Measurements from ENCODE around the gene ZNF618. TPM values are rescaled to one million over a fixed set of nuclear protein-coding genes. Genes with fewer than 3 reads are reported as not detected.

Gene ZNF618
- polyA plus RNA-seq, 3 donors: 0.53 to 1.9 (median 0.78) TPM

GRCh38 chr9:113958556-113958955 is 82.4 kb downstream of the ZNF618 start:
- Histone ChIP-seq H3K27ac (ENCODE audit: low read depth in 1 of 2, low read length in 2 of 2) (no peak overlapping the region), H3K4me1 (ENCODE audit: control insufficient read depth in 1 of 2, insufficient read depth in 2 of 2, low read length in 2 of 2) (peaks cover 26 to 36% of the 10 kb centered on the region in 2 donors), H3K36me3 (replicated peaks in 1 of 2; ENCODE audit: control insufficient read depth in 1 of 2, insufficient read depth in 2 of 2, low read length in 2 of 2) (no peaks in the 10 kb centered on the region), H3K79me2 (ENCODE audit: insufficient read depth, low read length) (no peaks in the 10 kb centered on the region), H3K9me3 (replicated peaks in 1 of 2; ENCODE audit: control insufficient read depth in 1 of 2, insufficient read depth in 1 of 2, low read length in 2 of 2) (no peaks in the 10 kb centered on the region), H3K4me2 (replicated peaks; ENCODE audit: extremely low read depth, low read length, poor library complexity, severe bottlenecking) (no peak overlapping the region), H2AFZ (ENCODE audit: insufficient read depth, low read depth, low read length, poor library complexity, severe bottlenecking) (no peak overlapping the region), H3K4me3 (replicated peaks in 1 of 3; ENCODE audit: low read depth in 2 of 3, low read length in 3 of 3) (no peak overlapping the region), H4K20me1 (ENCODE audit: insufficient read depth, low read length) (no peaks in the 10 kb centered on the region), H3K27me3 (ENCODE audit: control insufficient read depth in 2 of 2, insufficient read depth in 2 of 2, low read length in 2 of 2) (no peaks in the 10 kb centered on the region), H3K9ac (ENCODE audit: insufficient read depth, low read length, poor library complexity, severe bottlenecking) (no peak overlapping the region)
- Mint-ChIP-seq H3K27me3 (ENCODE audit: low read depth in 3 of 3) (no peaks in the 10 kb centered on the region), H3K4me1 (peaks cover 42% of the 10 kb centered on the region), H3K36me3 (peaks cover 0 to 5% of the 10 kb centered on the region in 2 donors), H3K4me3 (no peak overlapping the region), H3K9me3 (no peaks in the 10 kb centered on the region), H3K27ac (no peak overlapping the region)
- WGBS (ENCODE audit: insufficient coverage): 99% methylated on average over 5 of the region's 6 CpGs
- TF ChIP-seq CTCF (IDR thresholded peaks at IDR 0.05): no peak
- no peak for DNase-seq
- intact Hi-C loops (cut with micrococcal nuclease): loop anchor here in 1 of 2 donors (10.0 kb wide), 1 partner anchor 164 kb away; no protein-coding TSS in a partner anchor

- no peak for TF ChIP-seq CTCF (IDR thresholded peaks at IDR 0.05)
- Histone ChIP-seq H3K4me2 (replicated peaks; ENCODE audit: extremely low read depth, low read length, poor library complexity, severe bottlenecking) (no peak overlapping the region), H3K36me3 (replicated peaks in 1 of 2; ENCODE audit: control insufficient read depth in 1 of 2, insufficient read depth in 2 of 2, low read length in 2 of 2) (no peaks in the 10 kb centered on the region), H4K20me1 (ENCODE audit: insufficient read depth, low read length) (no peaks in the 10 kb centered on the region), H2AFZ (ENCODE audit: insufficient read depth, low read depth, low read length, poor library complexity, severe bottlenecking) (no peak overlapping the region), H3K27ac (ENCODE audit: low read depth in 1 of 2, low read length in 2 of 2) (no peak overlapping the region), H3K4me3 (replicated peaks in 1 of 3; ENCODE audit: low read depth in 2 of 3, low read length in 3 of 3) (no peak overlapping the region), H3K4me1 (ENCODE audit: control insufficient read depth in 1 of 2, insufficient read depth in 2 of 2, low read length in 2 of 2) (peaks cover 6 to 14% of the 10 kb centered on the region in 2 donors), H3K9ac (ENCODE audit: insufficient read depth, low read length, poor library complexity, severe bottlenecking) (no peak overlapping the region), H3K79me2 (ENCODE audit: insufficient read depth, low read length) (no peaks in the 10 kb centered on the region), H3K9me3 (replicated peaks in 1 of 2; ENCODE audit: control insufficient read depth in 1 of 2, insufficient read depth in 1 of 2, low read length in 2 of 2) (no peaks in the 10 kb centered on the region), H3K27me3 (ENCODE audit: control insufficient read depth in 2 of 2, insufficient read depth in 2 of 2, low read length in 2 of 2) (no peaks in the 10 kb centered on the region)
- no peak overlapping the region for H3K4me3 Mint-ChIP-seq
- WGBS (ENCODE audit: insufficient coverage): 98% methylated on average over 5 of the region's 6 CpGs
- intact Hi-C loops (cut with micrococcal nuclease): loop anchor here in 1 of 2 donors (10.0 kb wide), 1 partner anchor 156 kb away; no protein-coding TSS in a partner anchor
- peaks cover 0 to 5% of the 10 kb centered on the region in 2 donors for H3K36me3 Mint-ChIP-seq
- H3K27me3 Mint-ChIP-seq (ENCODE audit: low read depth in 3 of 3): no peaks in the 10 kb centered on the region
- peaks cover 20% of the 10 kb centered on the region for H3K4me1 Mint-ChIP-seq
- no peak for DNase-seq
- no peak overlapping the region for H3K27ac Mint-ChIP-seq
- H3K9me3 Mint-ChIP-seq: no peaks in the 10 kb centered on the region
These were observed 84.7 kb downstream of the ZNF618 start for GRCh38 chr9:113960768-113961167.

Data from CD14-positive monocyte (primary cell).